ENCODE results near the gene DOCK6.

The DOCK6 gene

GRCh38 chr19:11273989-11274388, 11.7 kb upstream of the DOCK6 start:
- DNase-seq (ENCODE audit: low spot score), result no peak

DNA sequence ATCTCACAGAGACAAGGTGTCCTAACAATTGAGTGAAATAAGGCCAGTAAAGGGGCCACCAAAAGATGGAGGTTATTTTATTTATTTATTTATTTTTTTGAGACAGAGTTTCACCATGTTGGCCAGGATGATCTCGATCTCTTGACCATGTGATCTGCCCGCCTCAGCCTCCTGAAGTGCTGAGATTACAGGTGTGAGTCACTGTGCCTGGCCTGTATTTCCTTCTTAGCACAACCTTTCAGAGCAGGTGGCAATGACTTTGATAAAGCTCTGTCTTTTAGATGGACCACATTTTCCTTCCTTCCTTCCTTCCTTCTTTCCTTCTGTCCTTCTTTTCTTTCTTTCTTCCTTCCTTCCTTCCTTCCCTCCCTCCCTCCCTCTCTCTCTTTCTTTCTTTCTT, 11.0 kb upstream of the DOCK6 start:
- DNase-seq (ENCODE audit: low spot score), result no peak

DNA sequence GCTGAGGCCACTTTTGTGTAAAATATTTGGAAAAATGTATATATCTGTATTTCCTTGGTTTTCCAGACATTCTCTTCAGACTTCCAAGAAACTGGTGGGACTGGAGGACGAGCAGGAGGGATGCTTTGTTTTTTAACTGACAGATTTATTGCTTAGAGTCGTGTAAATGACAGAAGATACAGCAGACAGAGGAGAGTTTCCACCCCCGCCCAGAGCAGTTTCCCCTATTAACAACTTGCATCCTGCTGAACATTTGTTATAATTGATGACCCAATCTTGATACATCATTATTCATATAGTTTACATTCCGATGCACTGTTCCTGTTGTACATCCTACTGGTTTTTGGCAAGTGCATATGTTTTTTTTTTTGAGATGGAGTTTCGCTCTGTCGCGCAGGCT, 7.1 kb upstream of the DOCK6 start:
- DNase-seq (ENCODE audit: low spot score), result no peak

- peak; percentile 29 for DNase-seq (ENCODE audit: low spot score)
Measured at GRCh38 chr19:11268783-11269267, 6.5 kb upstream of the DOCK6 start.

DNA sequence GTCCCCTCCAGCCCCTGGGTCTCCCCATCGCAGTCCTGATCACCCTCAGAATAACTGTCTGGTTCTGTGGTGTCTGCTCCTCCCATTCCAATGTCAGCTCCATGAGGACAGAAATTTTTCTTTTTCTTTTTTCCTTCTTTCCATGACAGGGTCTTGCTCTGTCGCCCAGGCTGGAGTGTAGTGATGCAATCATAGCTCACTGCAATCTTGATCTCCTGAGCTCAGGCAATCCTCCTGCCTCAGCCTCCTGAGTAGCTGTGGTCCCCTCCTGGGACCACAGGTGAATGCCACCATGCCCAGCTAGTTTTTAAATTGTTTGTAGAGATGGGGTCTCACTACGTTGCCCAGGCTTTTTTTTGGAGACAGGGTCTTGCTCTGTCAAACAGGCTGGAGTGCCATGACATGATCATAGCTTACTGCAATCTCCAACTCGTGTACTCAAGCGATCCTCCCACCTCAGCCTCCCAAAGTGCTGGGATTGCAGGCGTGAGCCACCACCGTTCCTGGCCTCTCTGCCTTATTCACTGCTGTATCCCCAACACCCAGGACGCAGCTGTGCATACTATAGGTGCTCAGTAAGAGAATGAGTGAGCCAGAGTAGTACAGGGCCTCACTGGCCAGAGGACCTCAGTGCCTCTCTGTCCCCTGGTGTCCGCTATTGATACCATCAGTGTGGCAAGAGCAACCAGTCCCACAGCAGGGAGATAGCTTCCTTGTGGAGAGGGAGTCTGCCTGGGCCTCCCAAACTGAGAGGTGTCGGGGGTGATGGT, 5.2 kb upstream of the DOCK6 start:
- no peak for DNase-seq (ENCODE audit: low spot score)

- no peak for DNase-seq (ENCODE audit: low spot score)
Measured at GRCh38 chr19:11265785-11266236, 3.5 kb upstream of the DOCK6 start.

GRCh38 chr19:11265177-11265784, 3.0 kb upstream of the DOCK6 start:
- no peak for DNase-seq (ENCODE audit: low spot score)

- DNase-seq (ENCODE audit: low spot score), result peak; percentile 48
Measured at GRCh38 chr19:11264452-11265176, 2.3 kb upstream of the DOCK6 start.

DNA sequence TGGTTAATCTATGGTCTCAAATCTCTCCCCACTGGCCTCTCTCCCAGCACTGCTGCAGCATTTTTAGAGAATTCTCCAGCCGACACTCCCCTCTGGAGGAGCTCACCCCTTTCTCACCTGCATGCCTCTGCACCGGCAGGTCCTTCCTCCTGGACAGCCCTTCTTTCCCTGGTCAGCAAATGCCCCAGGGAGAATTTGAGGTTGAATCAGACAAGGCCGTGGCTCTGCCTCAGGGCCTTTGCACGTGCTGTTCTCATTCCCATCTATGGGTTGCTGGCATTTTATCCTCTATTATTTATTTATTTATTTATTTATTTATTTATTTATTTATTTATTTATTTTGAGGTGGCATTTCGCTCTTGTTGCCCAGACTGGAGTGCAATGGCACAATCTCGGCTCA, 1.4 kb upstream of the DOCK6 start:
- DNase-seq (ENCODE audit: low spot score), result no peak

GRCh38 chr19:11261431-11261970, 823 bp downstream of the DOCK6 start:
- no peak for DNase-seq (ENCODE audit: low spot score)

GRCh38 chr19:11260996-11261395, 1.3 kb downstream of the DOCK6 start:
- DNase-seq (ENCODE audit: low spot score), result no peak

GRCh38 chr19:11257846-11258380, 4.4 kb downstream of the DOCK6 start:
- DNase-seq (ENCODE audit: low spot score), result no peak

DNA sequence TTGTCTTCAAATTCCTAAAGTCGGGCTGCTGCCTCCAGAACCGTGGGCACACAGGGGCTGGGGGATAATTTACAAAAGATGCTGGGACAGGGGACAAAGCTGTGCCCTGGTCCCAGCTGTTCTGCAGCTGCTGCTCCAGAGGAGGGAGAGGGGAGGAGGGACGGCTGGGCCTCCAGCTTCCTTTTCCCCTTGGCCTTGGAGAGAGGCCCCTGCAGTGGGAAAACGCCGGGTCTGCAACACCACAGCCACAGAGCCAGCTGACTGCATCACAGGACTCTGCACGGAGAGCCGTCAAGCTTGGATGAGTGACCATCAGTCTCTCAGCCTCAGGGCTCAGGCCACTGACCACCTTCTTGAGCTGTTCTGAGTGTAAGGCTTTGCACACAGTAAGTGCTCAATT, 6.1 kb downstream of the DOCK6 start:
- no peak for DNase-seq (ENCODE audit: low spot score)

DNA sequence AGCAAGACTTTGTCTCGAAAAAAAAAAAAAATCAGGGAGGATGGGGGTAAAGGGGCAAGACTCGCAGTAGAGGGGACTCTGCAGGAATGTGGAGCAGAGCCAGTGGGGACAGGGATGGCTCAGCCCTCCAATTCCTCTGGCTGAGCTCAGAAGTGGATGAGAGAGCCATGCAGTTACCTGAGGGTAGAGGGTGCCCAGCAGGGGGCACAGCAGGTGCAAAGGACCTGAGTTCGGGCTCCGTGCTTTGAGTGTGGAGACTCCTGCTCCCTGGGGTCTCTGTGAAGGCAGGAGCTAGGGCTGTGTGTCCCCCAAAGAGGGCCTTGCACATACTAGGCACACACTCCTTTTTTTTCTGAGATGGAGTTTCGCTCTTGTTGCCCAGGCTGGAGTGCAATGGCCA, 7.7 kb downstream of the DOCK6 start:
- DNase-seq (ENCODE audit: low spot score), result no peak

DNA sequence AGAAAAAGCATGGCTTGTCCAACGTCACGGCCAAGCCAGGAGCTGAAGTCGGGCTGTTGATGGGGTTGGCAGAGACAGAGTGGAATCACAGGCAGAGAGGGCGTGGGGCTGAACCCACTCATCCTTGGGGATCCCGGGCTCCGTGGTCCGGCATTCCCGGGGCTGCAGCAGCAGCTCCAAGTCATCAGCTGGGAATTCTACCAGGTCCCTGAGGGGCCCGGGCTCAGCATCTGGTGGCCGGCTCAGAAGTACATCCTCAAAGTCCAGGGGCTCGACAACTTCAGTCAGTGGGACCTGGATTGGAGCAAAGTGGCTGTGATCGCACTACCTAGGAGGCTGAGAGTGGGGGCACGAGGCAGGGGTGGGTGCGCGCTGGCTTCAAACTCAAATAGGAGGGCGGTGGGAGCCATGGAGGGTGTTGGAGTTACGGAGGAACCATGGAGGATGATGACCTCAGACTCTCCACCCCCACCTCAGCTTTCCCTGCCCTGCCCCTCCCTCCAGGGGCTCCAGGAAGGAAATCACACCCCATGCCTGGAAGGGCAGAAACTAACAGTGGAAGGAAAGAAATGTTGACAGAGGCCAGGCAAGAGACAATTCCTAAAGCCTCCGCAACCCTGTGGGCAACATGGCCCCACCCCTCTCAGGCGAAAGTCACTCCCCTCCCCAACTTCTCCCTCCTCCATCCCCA, 9.5 kb downstream of the DOCK6 start:
- no peak for DNase-seq (ENCODE audit: low spot score)

DNA sequence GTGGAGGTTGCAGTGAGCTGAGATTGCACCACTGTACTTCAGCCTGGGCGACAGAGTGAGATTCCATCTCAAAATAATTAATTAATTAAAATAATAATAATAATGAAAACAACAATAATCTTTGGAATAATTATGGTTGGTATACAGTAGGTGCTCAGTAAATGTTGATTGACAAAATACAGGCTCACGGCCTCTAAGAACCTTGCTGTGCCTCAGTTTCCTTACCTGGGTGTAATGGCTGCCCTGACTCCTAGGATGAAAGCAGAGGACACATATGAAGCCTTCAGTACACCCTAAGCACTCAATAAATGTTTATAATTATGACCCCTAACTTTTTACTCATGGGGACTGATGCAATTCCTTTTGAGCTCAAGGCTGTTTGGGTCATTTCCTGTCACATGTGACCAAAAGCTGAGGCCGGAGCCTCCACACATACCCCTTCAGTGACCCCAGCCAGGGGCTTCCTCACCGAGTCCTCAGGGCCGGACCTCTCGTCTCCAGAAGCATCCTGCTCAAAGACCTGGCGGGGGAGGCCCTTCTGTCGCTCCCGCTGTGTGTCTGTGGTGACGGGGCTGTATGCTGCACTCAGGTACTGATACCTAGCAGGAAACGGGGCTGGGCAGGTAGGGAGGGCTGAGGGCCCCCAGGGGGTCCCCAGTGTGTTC, 10.5 kb downstream of the DOCK6 start:
- DNase-seq (ENCODE audit: low spot score), result no peak

GRCh38 chr19:11251217-11251616, 11.1 kb downstream of the DOCK6 start:
- DNase-seq (ENCODE audit: low spot score), result no peak

GRCh38 chr19:11248852-11249251, 13.5 kb downstream of the DOCK6 start:
- no peak for DNase-seq (ENCODE audit: low spot score)

GRCh38 chr19:11247934-11248333, 14.4 kb downstream of the DOCK6 start:
- no peak for DNase-seq (ENCODE audit: low spot score)

DNA sequence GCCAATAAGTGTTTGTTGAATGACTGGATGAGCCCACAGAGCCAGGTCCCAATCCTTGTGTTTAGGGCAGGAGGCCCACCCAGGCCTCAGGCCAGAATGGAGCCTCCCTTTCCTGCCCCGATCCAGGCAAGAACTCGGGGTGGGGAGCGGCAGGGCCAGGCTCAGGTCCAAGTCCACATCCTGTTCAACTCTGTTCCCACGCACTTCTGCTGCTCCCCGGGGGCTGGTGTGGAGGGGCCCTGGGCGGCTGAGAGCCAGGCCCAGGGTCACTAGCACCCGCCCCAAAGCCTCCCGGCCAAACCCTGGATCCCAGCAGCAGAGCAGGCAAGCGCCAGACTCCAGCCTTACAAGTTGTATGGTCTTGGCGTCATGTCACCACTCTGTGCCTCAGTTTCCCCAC, 14.9 kb downstream of the DOCK6 start:
- no peak for DNase-seq (ENCODE audit: low spot score)

GRCh38 chr19:11246941-11247340, 15.4 kb downstream of the DOCK6 start:
- DNase-seq (ENCODE audit: low spot score), result no peak

Measured in NAMALWA (cell line).